GM11168 (cell line): ENCODE data around the gene ZNF740.
"Not testable (repeated sequence)": the region's sequence is repeated elsewhere in the genome, so short reads cannot be mapped to it uniquely, and the experiment has no call there.

Source experiments
- in situ Hi-C: fragments of 300-500 bp; cut with MboI; formaldehyde crosslinking; loops from one replicate; pipeline ENCODE4 v1.12.0; 2022; ENCODE audit warnings: low sequenced_read_pairs; ENCODE audit not compliant: unreplicated experiment

ZNF740 gene

DNA sequence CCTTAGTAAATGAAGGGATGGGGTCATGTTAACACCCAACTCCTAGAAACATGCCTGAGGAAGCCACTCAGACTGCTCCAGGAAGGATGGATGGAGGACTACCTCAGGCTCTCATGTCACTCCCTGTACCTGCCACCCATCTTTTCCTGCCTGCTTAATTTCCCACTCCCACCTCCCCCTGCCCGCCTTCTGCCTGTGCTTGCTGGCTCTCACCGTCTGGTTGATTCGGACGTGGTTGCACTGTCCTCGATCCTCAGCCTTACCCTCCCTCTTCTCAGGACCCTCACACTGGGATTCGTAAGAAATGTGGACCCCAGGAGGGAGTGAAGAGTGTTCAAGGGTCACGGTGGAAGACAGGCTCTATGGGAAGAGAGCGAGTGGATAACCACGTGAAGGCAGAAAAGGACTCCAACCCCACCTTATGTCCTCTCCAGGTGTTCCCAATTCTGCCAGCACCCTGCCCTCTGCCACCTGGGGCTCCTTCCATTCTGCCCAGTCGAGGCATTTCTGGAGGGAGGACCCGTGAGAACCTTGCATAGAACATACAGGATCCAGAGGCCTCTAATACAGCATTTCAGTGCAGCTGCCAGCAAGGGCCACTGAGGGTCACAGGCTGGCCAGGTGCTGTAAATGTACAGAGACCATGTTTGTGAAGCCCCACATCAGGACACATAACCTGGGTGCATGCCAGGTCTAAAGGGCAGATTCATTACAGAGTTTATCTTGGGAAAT, 13.6 kb downstream of the ZNF740 start:
- in situ Hi-C loops, result no loop called here

DNA sequence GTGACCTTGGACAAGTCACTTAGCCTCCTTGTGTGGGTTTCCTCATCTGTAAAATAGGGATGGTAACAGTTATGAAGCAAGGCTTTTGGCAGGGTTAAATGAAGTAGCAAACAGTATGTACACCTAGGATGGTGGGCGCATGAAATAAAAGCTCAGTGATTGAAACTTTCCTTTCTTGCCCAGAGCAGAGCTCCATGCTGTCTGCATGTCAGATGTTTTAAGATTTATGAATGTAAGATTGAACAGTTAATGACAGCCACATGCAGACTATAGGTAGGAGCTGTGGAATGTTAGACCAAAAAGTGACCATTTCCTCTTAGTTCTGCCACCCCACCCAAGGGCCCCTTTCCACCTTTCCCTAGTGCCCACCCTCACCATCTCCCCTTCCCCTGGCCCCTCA, 14.5 kb downstream of the ZNF740 start:
- in situ Hi-C loops, result no loop called here

GRCh38 chr12:53195516-53196420, 15.2 kb downstream of the ZNF740 start:
- in situ Hi-C loops, result no loop called here

DNA sequence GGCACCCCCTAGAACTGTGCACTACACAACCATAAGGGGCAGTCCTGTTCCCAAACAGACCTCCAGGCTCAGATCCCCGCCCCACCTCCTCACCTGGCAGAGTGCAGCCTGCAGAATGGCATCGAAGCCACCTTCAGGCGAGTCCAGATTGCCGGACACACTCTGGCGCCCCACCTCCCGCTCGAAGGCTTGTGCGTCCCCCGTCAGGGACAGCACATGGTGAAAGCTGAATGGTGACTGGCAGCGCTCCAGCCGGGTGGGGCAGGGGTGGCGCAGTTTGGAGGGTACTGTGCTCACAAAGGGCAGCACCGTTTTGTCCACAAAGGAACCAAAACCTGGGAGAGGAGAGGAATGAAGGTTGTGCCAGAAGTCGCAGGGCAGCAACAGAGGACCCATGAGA, 16.0 kb downstream of the ZNF740 start:
- in situ Hi-C loops, result no loop called here

DNA sequence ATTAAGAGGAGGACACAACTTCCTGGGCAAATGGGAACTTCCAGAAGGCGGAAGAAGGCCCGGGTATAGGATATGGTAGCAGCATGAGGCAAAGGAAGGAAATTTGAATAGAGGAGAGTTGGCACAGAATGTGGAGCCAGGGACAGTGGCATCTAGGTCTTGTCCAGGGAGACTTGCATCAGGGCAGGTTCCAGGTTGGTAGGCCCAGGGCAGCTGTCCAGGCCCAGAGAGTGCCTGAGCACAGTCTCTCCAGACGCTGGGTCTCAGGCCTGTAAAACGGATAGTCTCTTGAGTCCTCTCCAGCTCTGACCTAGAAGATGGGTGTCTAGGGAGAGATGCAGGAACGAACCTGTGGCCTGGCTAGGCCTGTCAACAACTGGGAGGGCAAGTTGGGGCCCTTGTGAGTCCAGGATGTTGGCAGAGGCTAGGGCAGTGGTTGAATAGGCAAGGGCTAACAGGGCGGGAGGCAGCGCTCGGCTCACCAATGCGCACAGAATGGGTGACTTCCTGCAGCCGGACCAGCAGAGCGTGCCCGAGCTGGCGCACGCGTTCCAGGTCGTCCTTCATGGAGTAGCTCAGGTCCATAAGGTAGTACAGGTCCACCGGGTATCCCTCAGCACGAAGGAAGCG, 16.6 kb downstream of the ZNF740 start:
- in situ Hi-C loops, result no loop called here

GRCh38 chr12:53198486-53199110, 18.1 kb downstream of the ZNF740 start:
- in situ Hi-C loops, result no loop called here

GRCh38 chr12:53199700-53200099, 19.2 kb downstream of the ZNF740 start:
- in situ Hi-C loops, result no loop called here

DNA sequence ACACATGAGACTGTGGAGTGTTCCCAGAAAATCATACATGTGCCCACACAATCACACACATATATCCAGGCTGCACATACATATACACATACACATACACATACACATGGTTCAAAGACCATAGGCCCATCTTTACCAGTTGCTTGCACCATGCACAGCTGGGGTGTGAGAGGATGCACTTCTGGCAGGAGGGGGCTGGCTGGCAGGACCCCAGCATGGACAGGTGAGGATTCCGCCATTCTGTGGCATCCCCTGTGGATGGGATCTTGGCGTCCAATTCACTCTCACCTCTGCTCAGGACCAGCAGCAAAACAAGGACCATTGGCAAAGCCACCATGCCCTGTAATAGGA, 19.6 kb downstream of the ZNF740 start:
- in situ Hi-C loops, result no loop called here

DNA sequence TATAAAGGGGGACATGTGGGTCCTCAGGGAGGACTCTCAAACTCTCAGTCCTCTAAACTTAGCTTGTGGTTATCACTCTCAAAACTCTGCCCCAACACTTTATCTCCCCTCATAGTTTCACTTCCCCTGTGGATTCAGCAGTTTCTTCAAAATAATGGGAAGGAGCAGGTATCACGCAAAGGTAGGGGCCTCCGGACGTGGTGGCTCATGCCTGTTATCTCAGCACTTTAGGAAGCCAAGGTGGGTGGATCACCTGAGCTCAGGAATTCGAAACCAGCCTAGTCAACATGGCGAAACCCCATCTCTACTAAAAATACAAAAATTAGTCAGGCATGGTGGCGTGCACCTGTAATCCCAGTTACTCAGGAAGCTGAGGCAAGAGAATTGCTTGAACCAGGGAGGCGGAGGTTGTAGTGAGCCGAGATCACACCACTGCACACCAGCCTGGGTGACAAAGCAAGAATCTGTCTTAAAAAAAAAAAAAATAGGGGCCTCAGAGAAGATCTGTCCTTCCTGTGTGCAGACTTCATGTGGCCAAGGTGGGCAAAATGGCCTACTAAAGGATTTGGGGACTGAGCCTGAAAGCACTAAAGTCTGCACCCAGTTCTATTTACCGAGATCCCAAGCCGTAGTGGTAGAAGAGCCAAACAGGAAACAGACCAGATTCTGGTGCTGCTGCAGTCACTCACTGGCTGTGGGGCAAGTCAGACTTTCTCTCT, 20.1 kb downstream of the ZNF740 start:
- in situ Hi-C loops, result no loop called here

DNA sequence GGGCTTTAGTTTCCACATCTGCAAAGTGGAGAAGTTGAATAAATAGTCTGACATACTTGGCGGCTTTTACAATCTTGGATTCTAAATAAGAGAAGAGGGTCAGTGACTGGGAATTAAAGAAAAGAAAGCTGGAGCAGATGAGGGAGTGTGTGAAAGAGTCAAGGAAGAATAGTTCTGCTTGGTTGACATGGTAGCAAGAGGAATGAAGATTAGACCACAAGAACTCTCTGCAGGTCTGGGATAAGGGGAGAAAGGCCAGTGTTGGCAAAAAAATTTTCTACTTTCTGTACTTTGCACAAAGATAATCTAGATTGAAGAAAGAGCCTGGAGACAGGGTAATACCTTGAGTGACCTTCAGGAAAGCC, 20.6 kb downstream of the ZNF740 start:
- in situ Hi-C loops, result no loop called here

GRCh38 chr12:53201639-53202038, 21.1 kb downstream of the ZNF740 start:
- in situ Hi-C loops, result no loop called here

GRCh38 chr12:53202316-53202715, 21.8 kb downstream of the ZNF740 start:
- in situ Hi-C loops, result not testable (repeated sequence)

DNA sequence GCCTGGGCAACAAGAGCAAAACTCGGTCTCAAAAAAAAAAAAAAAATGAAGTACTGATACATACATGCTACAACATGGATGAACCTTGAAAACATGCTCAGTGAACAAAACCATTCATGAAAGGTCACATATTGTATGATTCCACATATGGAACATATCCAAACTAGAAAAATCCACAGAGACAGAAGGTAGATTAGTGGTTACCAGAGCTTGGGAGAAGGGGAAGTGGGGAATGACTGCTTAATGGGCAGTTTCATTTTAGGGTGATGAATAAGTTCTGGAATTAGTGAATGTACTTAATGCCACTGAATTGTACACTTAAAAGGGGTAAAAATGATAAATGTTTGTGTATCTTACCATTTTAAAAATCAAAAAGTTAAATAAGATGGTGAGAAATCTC, 23.8 kb downstream of the ZNF740 start:
- in situ Hi-C loops, result no loop called here

- in situ Hi-C loops, result no loop called here
Measured at GRCh38 chr12:53205747-53206419, 25.4 kb downstream of the ZNF740 start.

GRCh38 chr12:53207042-53207441, 26.5 kb downstream of the ZNF740 start, which contains the start of gene ITGB7:
Gene ITGB7, minus strand, starts transcription at chr12:53207251. Its CDS starts 6,808 bp downstream, at chr12:53200443.
- in situ Hi-C loops, result no loop called here

DNA sequence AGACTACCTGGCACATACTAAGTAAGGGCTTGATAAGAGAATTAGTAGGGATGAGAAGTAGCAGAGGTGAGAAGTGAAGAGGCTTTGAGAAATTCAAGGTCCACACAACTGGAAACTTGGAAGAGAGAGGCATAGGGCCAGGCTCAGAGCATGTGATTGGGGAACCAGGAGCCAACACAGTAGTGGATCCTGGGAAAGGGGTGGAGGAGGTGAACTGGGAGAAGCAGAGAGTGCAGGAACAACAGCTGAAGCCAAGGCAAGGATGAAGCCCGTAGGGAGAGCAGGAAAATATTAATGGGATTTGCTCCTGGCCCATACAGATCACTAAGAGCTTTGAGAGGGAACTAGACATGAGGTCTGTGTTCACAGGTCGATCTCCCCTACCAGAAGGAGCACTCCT, 27.9 kb downstream of the ZNF740 start:
- in situ Hi-C loops, result no loop called here

DNA sequence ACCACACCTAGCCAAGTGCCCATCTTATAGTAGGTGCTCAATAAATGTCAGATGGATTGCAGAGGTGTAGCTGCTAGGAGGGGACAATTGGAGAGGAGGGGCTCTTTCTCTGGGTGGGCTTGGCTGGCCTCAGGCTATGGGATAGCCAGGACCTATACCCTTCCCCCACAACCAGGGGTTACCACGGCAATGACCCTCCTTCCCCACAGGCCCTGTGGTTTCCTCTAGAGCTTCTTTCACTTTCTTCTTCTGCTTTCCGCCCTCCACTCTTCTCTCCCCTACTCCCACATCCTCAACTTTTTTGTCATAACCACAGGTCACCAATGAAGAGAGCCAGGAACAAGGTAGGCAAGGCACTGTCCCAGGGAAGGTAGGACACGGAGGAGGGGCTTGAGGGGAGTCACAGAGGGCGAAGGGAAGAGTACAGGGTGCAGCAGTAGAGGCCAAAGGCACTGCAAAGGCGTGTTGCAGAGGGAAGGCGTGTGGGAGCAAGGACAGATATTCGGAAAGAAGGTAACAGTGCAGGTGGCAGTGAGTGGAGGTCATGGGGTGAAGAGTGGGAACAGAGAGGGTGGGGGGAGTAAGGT, 28.4 kb downstream of the ZNF740 start:
- in situ Hi-C loops, result no loop called here

- in situ Hi-C loops, result loop anchor here (5.0 kb wide), 1 partner anchor 76 kb away; no protein-coding TSS in a partner anchor
Measured at GRCh38 chr12:53210843-53211242, 30.3 kb downstream of the ZNF740 start.
